H54 (cell line): ENCODE measurements around the gene DPH5.
"Not testable (repeated sequence)": the region's sequence is repeated elsewhere in the genome, so short reads cannot be mapped to it uniquely, and the experiment has no call there.

Experiments used
- DNase-seq: peaks from one replicate; pipeline ENCODE4 v3.0.0; 2011; ENCODE audit warnings: low spot score, mixed read lengths; ENCODE audit not compliant: insufficient read length
- FAIRE-seq: peaks from 3 replicates; lab custom pipeline; 2011; peaks lifted over from hg19 to GRCh38; lab: Jason Lieb, UNC
- POLR2A ChIP-seq: IDR thresholded peaks from 2 replicates; pipeline ENCODE4 v1.6.1; 2011; ENCODE audit warnings: low read depth, mild to moderate bottlenecking, low read length

DPH5 gene

GRCh38 chr1:100989306-100990077 is 36.1 kb downstream of the DPH5 start:
- FAIRE-seq: peak; percentile 97
- DNase-seq: peak; percentile 30
- no peak for TF ChIP-seq POLR2A

- FAIRE-seq (no peak), DNase-seq (no peak)
- TF ChIP-seq POLR2A: no peak
Observed at GRCh38 chr1:100988121-100988520, 37.5 kb downstream of the DPH5 start.

- FAIRE-seq (no peak), DNase-seq (no peak)
- TF ChIP-seq POLR2A: no peak
Observed at GRCh38 chr1:100982793-100983192, 42.8 kb downstream of the DPH5 start.

- FAIRE-seq: no peak
Observed at GRCh38 chr1:100979631-100980030, 46.0 kb downstream of the DPH5 start.

GRCh38 chr1:100976936-100977335 is 48.6 kb downstream of the DPH5 start:
- FAIRE-seq (no peak), DNase-seq (no peak)
- no peak for TF ChIP-seq POLR2A

More at GRCh38 chr1:100979631-100980030, 46.0 kb downstream of the DPH5 start:
- no peak for DNase-seq
- no peak for TF ChIP-seq POLR2A

- FAIRE-seq (no peak), DNase-seq (no peak)
- no peak for TF ChIP-seq POLR2A
Observed at GRCh38 chr1:100972185-100972584, 53.4 kb downstream of the DPH5 start.

- DNase-seq: no peak
- no peak for TF ChIP-seq POLR2A
- no peak for FAIRE-seq
Observed at GRCh38 chr1:100971021-100971420, 54.6 kb downstream of the DPH5 start.

- FAIRE-seq (no peak), DNase-seq (no peak)
- no peak for TF ChIP-seq POLR2A
Observed at GRCh38 chr1:100969327-100969726, 56.3 kb downstream of the DPH5 start.

- TF ChIP-seq POLR2A: no peak
- FAIRE-seq (no peak), DNase-seq (no peak)
Observed at GRCh38 chr1:100968621-100969020, 57.0 kb downstream of the DPH5 start.

- TF ChIP-seq POLR2A: no peak
- FAIRE-seq (no peak), DNase-seq (no peak)
Observed at GRCh38 chr1:100960098-100960497, 65.5 kb downstream of the DPH5 start.

- FAIRE-seq: no peak
- TF ChIP-seq POLR2A: no peak
Observed at GRCh38 chr1:100959502-100960060, 66.0 kb downstream of the DPH5 start.

GRCh38 chr1:100955322-100955721 is 70.3 kb downstream of the DPH5 start:
- no peak for TF ChIP-seq POLR2A
- peak; percentile 11 for DNase-seq
- FAIRE-seq: peak; percentile 95

More at GRCh38 chr1:100959502-100960060, 66.0 kb downstream of the DPH5 start:
- DNase-seq: no peak

GRCh38 chr1:100953960-100954730 is 71.4 kb downstream of the DPH5 start:
- no peak for FAIRE-seq
- DNase-seq: no peak
- no peak for TF ChIP-seq POLR2A

GRCh38 chr1:100952970-100953369 is 72.6 kb downstream of the DPH5 start:
- DNase-seq: not testable (repeated sequence)
- peak; percentile 41 for FAIRE-seq

GRCh38 chr1:100952104-100952745 is 73.4 kb downstream of the DPH5 start:
- FAIRE-seq (no peak), DNase-seq (no peak)
- no peak for TF ChIP-seq POLR2A
